HG02981 (cell line): ENCODE results near the gene SLC5A9.
A peak's percentile ranks its signal among the peaks of the same experiment; 100 is the strongest.

Experiments
- ATAC-seq: cut with Tn5 transposase; IDR thresholded peaks from one replicate; pipeline ENCODE4 v1.9.1; 2021; ENCODE audit warnings: mild to moderate bottlenecking, moderate library complexity; ENCODE audit not compliant: unreplicated experiment

Gene SLC5A9

GRCh38 chr1:48222501-48223242 lies at the start of gene SLC5A9:
Gene SLC5A9, plus strand, starts transcription at chr1:48222716. Its CDS starts 21 bp downstream, at chr1:48222737.
- no peak for ATAC-seq

GRCh38 chr1:48175116-48175515 lies 47.4 kb upstream of the SLC5A9 start:
- no peak for ATAC-seq

DNA sequence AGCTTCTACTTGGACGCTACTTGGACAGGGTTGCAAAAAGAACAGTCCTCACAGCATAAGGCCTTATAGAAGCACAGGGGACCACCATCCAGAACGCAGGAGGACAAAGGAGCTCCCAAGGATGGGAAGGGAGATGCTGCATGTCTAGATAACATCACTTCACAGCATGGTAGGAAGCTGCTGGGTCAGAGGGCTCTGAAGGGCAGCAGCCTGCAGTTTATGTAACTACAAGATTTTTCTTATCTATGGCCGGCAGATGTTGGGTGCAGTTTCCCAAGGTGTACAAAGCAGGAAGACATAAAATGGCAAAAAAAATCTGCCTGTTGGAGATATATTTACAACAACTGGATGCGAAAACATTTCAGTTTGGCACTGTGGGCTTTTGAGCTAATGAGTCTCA lies 45.3 kb upstream of the SLC5A9 start:
- no peak for ATAC-seq

DNA sequence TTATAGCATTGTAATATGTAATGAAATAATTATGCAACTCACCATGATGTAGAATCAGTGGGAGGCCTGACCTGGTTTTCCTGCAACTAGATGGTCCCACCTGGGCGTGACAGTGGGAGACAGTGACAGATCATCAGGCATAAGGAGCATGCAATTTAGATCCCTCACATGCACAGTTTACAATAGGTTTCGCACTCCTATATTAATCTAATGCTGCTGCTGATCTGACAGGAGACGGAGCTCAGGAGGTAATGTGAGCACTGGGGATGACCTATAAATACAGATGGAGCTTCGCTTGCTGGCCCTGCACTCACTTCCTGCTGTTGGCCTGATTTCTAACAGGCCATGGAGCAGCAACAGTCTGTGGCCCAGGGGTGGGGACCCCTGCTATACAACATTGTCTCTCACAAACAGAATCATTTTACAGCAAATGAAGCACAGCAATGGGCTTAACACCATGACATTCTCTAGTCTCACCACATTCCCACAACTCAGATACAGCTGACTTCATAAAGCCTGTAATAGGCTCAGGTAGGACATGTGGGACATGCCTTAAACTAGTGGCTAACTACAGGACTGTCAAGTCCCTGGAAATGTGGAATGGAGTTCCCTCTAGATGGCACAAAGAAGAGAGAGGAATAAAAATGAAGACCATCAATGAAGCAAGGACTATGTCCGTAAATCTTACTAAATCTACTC lies 40.7 kb upstream of the SLC5A9 start:
- ATAC-seq, result peak; percentile 33

- peak; percentile 68 for ATAC-seq
These were observed 40.1 kb upstream of the SLC5A9 start for GRCh38 chr1:48182439-48182838.

DNA sequence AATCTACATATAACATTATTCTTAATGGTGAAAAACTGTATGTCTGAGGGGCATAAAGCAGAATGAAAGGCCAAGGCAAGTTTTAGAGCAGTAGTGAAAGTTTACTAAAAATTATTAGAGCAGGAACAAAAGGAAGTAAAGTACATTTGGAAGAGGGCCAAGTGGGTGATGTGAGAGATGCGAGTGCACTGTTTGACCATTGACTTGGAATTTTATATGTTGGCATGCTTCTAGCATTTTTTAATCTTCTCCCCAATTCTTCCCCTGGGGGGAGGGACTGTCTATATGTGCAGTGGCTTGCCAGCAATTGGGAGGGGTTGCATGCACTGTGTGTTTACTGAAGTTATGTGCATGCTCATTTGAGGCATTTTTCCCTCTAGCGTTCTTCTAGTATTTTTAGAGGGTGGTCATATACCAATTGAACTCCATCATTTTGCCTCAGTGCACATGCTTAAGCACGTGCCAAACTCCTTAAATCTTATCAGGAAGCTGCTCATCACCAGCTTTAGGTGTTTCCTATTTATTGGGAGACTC lies 36.1 kb upstream of the SLC5A9 start:
- ATAC-seq, result no peak

- no peak for ATAC-seq
These were observed 34.5 kb upstream of the SLC5A9 start for GRCh38 chr1:48187969-48188563.

GRCh38 chr1:48190881-48191280 lies 31.6 kb upstream of the SLC5A9 start:
- ATAC-seq, result no peak

- ATAC-seq, result no peak
These were observed 27.7 kb upstream of the SLC5A9 start for GRCh38 chr1:48194801-48195200.

DNA sequence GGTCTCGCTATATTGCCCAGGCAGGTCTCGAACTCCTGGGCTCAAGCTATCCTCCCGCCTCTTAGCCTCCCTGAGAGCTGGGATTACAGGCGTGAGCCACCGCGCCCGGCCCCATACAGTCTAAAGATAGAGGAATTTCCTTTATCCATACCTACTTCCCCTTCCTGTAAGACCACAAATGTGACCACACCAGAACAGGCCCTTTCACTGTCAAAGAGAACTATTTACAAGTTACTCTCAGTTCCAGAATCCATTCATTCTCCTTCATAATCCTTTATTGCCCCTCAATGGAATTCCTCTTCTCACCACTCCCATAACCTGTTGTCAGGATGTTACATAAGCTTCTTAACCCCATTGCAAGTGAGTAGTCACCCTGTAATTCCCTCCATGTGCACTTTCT lies 26.3 kb upstream of the SLC5A9 start:
- ATAC-seq, result no peak

GRCh38 chr1:48198970-48199369 lies 23.5 kb upstream of the SLC5A9 start:
- no peak for ATAC-seq

DNA sequence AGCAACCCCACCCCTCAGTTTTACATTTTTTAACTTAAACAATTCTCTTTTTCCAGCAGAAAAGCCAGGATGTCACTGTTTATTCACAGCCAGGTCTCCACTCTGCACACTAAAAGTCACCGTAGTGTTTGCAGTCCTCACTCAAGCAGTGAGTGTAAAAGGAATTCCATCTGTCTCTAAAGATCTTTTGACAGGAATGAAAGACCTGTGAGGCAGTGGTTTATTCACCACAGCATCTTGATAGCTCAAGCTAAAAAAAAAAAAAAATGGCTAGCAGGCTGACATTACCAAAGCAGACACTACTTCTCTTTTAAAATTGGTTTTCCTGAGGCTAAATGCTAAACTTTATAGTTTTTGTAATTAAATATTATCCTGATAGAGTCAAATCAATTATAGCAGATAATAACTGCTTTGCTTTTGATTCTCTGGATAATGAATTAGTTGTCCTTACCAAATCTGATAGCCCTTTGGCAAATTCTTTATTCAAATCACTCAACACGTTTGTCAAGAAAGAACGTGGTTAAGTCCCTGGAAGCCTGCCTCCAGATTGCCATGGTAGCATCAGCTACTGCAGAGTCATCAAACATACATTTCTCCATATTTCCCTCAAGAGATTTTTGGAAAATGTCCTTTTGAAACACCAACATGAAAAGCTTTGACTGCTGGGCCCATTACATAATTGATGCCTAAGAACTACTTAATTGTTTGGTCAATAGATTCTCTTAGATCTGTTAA lies 22.2 kb upstream of the SLC5A9 start:
- ATAC-seq, result no peak

DNA sequence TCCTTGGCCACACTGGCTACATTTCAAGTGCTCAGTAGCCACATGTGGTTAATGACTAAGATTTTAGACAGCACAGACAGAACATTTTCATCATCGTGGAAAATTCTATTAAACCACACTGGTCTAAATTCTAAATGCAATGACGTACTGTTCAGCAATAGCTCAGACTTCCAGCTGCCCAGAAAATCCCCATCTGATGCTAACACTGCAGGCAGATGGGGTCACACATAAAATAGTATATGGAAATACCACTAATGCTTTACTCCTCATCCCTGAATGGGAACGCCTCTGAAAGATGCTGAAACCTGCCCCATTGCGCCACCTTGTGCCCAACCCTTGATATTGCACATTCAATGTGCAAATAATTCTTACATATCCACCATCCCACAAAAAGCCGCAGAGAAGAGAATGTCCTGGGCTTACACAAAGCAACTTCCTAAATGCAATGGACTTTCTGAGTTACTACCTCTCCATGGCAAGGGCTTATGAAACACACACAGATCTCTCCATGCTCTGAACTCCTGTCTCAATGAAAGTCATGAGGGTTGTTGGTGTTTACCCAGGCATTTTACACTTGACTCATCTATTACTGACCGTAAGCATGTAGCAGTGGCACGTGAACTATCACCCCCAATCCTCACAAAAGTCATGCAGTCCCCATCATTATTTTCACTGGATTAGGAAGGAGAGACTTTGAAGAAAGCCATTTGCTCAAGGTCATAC lies 20.3 kb upstream of the SLC5A9 start:
- no peak for ATAC-seq

GRCh38 chr1:48203287-48203900 lies 19.1 kb upstream of the SLC5A9 start:
- peak; percentile 58 for ATAC-seq

DNA sequence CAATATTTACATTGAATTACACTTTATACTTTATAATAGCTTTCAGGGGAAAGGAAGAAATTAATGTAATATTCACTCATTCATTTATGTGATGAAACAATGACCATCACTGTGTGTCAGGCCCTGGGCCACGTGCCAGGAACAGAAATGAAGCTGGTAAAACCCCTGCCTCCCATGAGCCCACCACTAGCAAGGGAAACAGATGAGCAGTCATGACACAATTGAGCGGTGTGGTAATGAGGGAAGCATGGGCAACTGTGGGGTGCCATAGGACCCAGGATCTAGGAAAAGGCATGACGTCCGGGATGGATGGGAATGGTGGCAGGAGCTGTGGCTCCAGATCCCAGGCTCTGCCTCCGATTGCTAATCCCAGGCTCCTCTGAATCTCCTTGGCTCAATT lies 17.0 kb upstream of the SLC5A9 start:
- ATAC-seq, result no peak

- ATAC-seq, result no peak
These were observed 16.1 kb upstream of the SLC5A9 start for GRCh38 chr1:48206371-48206770.

- no peak for ATAC-seq
These were observed 15.4 kb upstream of the SLC5A9 start for GRCh38 chr1:48207131-48207530.

DNA sequence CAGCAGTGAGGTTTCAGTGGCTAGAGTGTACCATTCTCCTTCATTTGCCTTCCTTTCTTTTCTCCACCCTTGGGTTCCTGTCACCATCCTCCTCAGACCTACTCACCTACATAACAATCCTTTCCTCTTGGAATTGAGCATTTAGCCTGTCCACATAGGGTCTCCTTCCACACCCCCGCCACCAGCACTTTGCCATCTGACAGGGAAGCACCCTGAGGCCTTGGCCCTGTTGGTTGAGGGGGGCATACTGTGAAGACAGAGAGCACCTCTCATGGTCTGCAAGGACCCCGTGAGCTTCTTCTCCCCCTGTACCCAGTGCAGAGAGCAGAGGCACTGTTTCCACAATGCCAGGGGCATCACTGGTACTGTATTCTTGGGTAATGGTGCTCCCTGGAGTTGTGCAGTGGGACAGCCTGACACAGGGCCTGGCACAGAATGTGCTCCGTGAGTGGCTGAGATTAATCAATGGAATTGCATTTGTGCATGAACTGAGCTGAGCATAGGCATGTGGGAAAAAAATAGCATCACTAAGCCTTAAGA lies 14.9 kb upstream of the SLC5A9 start:
- no peak for ATAC-seq

DNA sequence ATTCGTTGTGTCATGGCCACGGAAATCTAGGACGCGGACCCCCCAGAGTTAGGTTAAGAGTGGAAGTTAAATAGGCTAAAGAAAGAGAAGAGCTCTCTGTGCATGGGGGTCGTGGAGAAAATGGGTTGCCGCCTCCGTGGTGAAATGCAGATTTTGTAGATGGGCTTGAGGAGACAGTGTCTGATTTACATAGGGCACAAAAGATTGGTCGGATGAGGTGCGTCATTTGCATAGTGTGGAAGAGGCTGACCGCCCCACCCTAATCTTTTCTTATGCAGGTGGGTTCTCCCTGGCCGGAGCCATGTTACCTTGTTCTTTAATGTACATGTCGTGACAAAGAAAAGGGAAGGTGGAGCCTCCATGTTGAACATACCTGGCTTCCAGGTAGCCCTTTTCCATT lies 14.3 kb upstream of the SLC5A9 start:
- ATAC-seq, result no peak

DNA sequence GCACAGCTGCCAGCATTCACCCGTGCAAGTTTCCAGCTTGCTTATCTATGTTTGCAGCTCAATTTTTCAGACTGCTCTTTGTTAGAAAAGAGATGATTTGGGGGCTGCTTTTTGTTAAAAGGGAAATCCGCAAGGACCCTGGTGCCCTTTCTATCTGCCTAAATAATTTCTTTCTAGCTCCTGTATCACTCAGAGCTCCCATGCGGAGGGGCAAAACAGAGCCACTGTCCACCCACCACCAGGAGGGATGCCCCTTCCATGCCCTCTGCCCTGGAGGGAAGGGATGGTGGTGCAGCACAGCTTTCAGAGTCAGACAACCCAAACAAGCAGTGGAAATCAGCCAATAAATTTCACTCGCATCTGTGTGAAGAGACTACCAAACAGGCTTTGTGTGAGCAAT lies 13.9 kb upstream of the SLC5A9 start:
- no peak for ATAC-seq
